Peyer's patch (tissue), 4 donors: Measurements from ENCODE around the gene NGEF.

Experiments used
- POLR2A ChIP-seq, 2 donors: fragments of 450-650 bp; IDR thresholded peaks; one replicate each; pipeline ENCODE4 v1.5.1; 2017; ENCODE audit warnings: antibody characterized with exemption in 2 of 2, mild to moderate bottlenecking in 2 of 2, moderate library complexity in 2 of 2
- TF ChIP-seq, protein P1 (sequence below), 6 experiments: fragments of 450-650 bp in 4 of 6; fragments of 200-600 bp in 2 of 6; sonication (generic) in 1 of 6; IDR thresholded peaks; one replicate each; pipeline ENCODE4 v1.5.1; 2017 to 2019; ENCODE audit warnings: antibody characterized with exemption in 6 of 6, mild to moderate bottlenecking in 3 of 6, moderate library complexity in 1 of 6

GRCh38 chr2:232875256-232876121, 137.6 kb downstream of the NGEF start:
- no peak for TF ChIP-seq POLR2A (IDR thresholded peaks at IDR 0.05)
- TF ChIP-seq, protein P1, sequence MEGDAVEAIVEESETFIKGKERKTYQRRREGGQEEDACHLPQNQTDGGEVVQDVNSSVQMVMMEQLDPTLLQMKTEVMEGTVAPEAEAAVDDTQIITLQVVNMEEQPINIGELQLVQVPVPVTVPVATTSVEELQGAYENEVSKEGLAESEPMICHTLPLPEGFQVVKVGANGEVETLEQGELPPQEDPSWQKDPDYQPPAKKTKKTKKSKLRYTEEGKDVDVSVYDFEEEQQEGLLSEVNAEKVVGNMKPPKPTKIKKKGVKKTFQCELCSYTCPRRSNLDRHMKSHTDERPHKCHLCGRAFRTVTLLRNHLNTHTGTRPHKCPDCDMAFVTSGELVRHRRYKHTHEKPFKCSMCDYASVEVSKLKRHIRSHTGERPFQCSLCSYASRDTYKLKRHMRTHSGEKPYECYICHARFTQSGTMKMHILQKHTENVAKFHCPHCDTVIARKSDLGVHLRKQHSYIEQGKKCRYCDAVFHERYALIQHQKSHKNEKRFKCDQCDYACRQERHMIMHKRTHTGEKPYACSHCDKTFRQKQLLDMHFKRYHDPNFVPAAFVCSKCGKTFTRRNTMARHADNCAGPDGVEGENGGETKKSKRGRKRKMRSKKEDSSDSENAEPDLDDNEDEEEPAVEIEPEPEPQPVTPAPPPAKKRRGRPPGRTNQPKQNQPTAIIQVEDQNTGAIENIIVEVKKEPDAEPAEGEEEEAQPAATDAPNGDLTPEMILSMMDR (IDR thresholded peaks at IDR 0.05), result no peak
